Neural crest cell (in vitro differentiated cells): Measurements from ENCODE around the gene NAV2. TPM values are rescaled to one million over a fixed set of nuclear protein-coding genes. Genes with fewer than 3 reads are reported as not detected.

ENCODE experiments used
- DNase-seq: peaks from one replicate; pipeline ENCODE4 v3.0.0; 2021; ENCODE audit warnings: low read depth, mixed read lengths, low spot score
- H3K27ac Mint-ChIP-seq: one replicate; pipeline ENCODE4 v1.8.0; 2021; ENCODE audit warnings: mild to moderate bottlenecking, mixed read lengths; ENCODE audit not compliant: unreplicated experiment
- H3K27me3 Mint-ChIP-seq: 2 replicates; pipeline ENCODE4 v1.8.0; 2021; ENCODE audit warnings: low read depth, mild to moderate bottlenecking, mixed read lengths
- H3K36me3 Mint-ChIP-seq: 2 replicates; pipeline ENCODE4 v1.8.0; 2021; ENCODE audit warnings: low read depth, mild to moderate bottlenecking, mixed read lengths
- H3K4me1 Mint-ChIP-seq: 2 replicates; pipeline ENCODE4 v1.8.0; 2021; ENCODE audit warnings: mixed read lengths
- H3K4me3 Mint-ChIP-seq: one replicate; pipeline ENCODE4 v1.8.0; 2021; ENCODE audit warnings: mild to moderate bottlenecking, mixed read lengths
- H3K9me3 Mint-ChIP-seq: 2 replicates; pipeline ENCODE4 v1.8.0; 2021; ENCODE audit warnings: mixed read lengths
- total RNA-seq: library from RNA; stranded (reverse); gene quantifications from 2 replicates; pipeline ENCODE4 v1.2.1, GENCODE V29; 2021
- TF ChIP-seq, protein P1 (sequence below): fragments of 200-600 bp; sonication (generic); conservative IDR thresholded peaks from 2 replicates; pipeline ENCODE4 v1.5.0; 2021; ENCODE audit warnings: antibody characterized with exemption, mild to moderate bottlenecking

Gene NAV2
- total RNA-seq, 1 donor from 2014 or later = 14.1 TPM

DNA sequence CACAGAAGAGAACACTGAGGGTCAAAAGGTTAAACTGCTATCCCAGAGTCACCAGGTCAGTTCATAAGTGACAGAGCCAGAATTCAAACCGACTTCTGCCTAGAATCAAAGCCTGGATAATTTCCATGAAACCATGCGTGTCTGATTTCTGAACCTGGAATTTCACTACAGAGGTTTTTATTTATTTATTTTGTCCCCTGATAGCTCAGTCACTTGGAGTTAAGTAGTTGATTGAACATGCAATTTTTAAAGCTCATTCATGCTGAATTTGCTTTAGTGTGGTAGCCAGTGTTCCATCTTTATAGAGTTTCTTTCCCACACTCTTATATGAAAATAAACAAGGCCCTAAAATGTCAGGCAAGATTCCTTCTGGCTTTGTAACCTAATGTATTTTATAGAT lies 93.2 kb downstream of the NAV2 start:
- no peaks in the 10 kb centered on the region for H3K9me3 Mint-ChIP-seq
- no peak for DNase-seq
- H3K4me3 Mint-ChIP-seq = no peak overlapping the region
- TF ChIP-seq, protein P1, sequence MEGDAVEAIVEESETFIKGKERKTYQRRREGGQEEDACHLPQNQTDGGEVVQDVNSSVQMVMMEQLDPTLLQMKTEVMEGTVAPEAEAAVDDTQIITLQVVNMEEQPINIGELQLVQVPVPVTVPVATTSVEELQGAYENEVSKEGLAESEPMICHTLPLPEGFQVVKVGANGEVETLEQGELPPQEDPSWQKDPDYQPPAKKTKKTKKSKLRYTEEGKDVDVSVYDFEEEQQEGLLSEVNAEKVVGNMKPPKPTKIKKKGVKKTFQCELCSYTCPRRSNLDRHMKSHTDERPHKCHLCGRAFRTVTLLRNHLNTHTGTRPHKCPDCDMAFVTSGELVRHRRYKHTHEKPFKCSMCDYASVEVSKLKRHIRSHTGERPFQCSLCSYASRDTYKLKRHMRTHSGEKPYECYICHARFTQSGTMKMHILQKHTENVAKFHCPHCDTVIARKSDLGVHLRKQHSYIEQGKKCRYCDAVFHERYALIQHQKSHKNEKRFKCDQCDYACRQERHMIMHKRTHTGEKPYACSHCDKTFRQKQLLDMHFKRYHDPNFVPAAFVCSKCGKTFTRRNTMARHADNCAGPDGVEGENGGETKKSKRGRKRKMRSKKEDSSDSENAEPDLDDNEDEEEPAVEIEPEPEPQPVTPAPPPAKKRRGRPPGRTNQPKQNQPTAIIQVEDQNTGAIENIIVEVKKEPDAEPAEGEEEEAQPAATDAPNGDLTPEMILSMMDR = no peak
- H3K27me3 Mint-ChIP-seq = no peaks in the 10 kb centered on the region
- H3K36me3 Mint-ChIP-seq = no peaks in the 10 kb centered on the region
- H3K4me1 Mint-ChIP-seq = peaks cover 60% of the 10 kb centered on the region
- H3K27ac Mint-ChIP-seq = no peak overlapping the region

DNA sequence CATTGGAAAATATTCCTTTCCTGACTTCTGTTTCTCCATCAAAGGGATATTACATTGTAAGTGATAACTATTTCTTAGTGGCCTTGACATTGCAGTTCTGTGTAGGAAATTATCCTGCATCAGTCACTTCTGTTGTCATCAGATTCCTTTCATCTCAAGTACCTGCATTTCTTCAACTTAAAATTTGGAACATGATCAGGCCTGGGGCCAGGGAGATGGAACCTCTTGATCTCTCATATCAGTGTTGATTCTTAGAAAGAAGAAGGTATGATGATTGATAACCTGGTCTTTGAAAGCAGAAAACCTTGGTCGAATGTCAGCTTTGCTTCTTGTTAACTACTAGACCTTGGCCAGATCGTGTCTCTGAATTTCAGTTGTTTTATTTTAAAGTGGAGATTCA lies 93.6 kb downstream of the NAV2 start:
- Mint-ChIP-seq H3K4me3 (no peak overlapping the region), H3K36me3 (no peaks in the 10 kb centered on the region), H3K9me3 (no peaks in the 10 kb centered on the region), H3K4me1 (peaks cover 64% of the 10 kb centered on the region), H3K27ac (no peak overlapping the region), H3K27me3 (no peaks in the 10 kb centered on the region)
- no peak for DNase-seq
- TF ChIP-seq, protein P1 = no peak

DNA sequence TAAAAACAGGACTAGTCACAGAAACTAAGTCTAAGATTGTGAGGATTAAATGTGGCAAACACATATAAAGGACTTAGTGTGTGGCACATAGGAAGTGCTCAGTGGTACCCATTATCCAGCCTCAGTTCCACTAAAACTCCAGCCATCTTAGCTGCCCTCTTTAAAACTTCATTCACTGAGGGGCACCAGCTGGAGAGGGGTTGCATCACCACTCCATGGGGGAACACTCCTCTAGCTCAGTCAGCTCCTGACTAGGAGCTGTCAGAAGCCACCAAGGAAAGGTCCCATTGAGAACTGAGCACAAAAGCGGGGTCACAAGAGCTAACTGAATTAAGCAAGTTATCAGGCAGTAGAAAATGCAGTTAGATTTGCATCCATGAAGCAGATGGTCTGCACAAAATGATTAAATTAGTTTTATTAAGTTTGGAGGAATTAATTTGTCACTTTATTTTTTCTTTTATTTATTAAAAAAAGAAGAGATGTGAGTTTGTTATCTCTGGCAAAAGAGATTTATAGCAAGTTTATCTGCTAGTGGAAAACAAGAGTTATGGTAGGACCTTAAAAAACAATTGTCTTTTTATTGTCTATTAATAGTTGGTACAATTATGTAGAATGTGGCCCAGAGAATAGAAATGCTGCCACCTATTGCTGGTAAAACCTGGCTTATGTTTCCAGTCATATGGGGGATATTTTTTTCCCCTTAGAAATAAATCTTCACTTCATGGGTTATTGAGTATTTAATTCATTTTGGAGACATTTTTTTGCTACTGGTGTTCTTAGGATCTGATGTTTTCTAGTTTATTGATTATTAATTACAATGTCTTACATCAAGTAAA lies 95.7 kb downstream of the NAV2 start:
- peak overlapping the region; percentile 16 for H3K27ac Mint-ChIP-seq
- no peaks in the 10 kb centered on the region for H3K9me3 Mint-ChIP-seq
- H3K4me1 Mint-ChIP-seq = peaks cover 70% of the 10 kb centered on the region
- peak overlapping the region; percentile 76 for H3K4me3 Mint-ChIP-seq
- H3K36me3 Mint-ChIP-seq = no peaks in the 10 kb centered on the region
- DNase-seq = no peak
- no peaks in the 10 kb centered on the region for H3K27me3 Mint-ChIP-seq
- TF ChIP-seq, protein P1 = no peak

DNA sequence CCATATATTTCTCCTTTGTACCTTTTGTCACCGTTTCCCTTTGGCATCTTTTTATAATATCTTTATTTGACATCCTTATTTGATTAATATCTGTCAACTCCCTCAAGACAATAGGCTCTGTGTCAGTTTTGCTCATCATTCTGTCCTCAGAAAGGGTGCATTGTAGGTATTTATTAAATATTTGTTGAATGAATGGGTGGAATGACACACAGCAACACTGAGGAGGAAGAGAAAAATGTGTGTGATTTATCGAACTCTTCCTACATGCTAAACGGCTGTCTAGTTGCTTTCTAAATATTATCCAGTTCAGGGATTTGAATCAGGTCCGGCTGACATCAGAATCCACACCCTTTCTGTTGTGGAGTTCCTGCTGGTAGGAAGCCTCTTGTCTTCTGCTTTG lies 98.2 kb downstream of the NAV2 start:
- Mint-ChIP-seq H3K27me3 (no peaks in the 10 kb centered on the region), H3K4me3 (no peak overlapping the region), H3K36me3 (no peaks in the 10 kb centered on the region), H3K4me1 (peaks cover 51% of the 10 kb centered on the region), H3K27ac (peak overlapping the region; percentile 39), H3K9me3 (no peaks in the 10 kb centered on the region)
- TF ChIP-seq, protein P1 = no peak
- DNase-seq = no peak

DNA sequence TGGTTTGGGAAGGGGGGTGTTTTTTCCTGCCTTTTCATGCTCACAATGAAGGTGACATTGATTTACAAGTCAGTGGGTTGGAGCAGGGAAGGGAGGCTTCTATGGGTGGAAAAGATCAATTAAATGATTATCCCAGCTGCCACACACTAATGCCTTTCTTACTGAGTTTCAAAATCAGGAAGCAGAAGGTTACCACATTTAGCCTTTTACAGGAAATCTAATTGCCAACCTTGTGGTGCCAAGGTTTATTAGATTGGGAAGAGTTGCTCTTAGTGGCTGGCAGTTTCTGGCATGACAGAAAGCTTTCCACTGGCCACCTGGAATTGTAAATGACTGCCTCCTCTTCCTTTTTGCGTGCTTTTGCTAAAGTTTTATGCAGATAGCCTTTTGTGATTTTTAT lies 98.7 kb downstream of the NAV2 start:
- TF ChIP-seq, protein P1 = no peak
- Mint-ChIP-seq H3K4me3 (no peak overlapping the region), H3K27ac (no peak overlapping the region), H3K36me3 (no peaks in the 10 kb centered on the region), H3K4me1 (peaks cover 50% of the 10 kb centered on the region), H3K27me3 (no peaks in the 10 kb centered on the region), H3K9me3 (no peaks in the 10 kb centered on the region)
- no peak for DNase-seq
